NOMO-1 treated with DMSO at 0.1 percent for 48 hours (cell line): Measurements from ENCODE around the gene IMPDH2.

Source experiments
- DNase-seq: peaks from one replicate; lab custom pipeline; 2025; ENCODE audit not compliant: unreplicated experiment; lab: John Stamatoyannopoulos, UW

The IMPDH2 gene

DNA sequence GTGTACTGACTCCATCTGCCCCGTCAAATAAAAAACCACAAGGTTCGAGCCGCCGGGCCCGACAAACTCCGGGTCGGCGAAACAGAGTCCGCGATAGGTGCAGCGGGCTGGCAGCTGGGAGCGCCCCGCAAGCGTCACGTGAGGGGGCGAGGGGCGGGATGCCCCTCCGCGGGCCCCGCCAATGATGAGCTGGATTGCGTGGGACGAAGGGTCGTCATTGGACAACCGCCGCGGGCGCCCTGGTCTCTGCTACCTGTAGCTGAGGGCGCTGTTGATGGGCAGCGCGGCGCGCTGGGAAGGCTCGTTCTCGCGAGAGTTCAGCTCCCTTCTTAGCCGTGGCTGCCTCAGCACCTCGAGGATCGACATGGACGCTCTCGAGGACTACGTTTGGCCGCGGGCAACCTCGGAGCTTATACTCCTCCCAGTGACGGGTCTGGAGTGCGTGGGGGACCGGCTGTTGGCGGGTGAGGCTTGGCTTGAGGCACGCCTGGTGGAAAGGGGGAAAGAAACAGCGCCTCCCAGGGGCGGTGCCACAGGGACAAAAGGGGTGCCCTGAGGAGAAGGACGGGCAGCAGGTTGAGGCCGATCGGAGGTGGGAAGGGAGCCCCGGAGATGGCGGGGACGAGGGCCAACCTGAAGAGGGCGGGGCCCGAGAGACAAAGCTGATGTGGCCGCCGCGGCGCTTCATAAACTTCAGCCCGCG is 22.0 kb downstream of the IMPDH2 start, which contains the start of gene WDR6:
WDR6 (plus strand) TSS at position 324 of the 703 bp plus-strand sequence; CDS start at position 365, 41 bp downstream.
- peak; percentile 98 for DNase-seq

DNA sequence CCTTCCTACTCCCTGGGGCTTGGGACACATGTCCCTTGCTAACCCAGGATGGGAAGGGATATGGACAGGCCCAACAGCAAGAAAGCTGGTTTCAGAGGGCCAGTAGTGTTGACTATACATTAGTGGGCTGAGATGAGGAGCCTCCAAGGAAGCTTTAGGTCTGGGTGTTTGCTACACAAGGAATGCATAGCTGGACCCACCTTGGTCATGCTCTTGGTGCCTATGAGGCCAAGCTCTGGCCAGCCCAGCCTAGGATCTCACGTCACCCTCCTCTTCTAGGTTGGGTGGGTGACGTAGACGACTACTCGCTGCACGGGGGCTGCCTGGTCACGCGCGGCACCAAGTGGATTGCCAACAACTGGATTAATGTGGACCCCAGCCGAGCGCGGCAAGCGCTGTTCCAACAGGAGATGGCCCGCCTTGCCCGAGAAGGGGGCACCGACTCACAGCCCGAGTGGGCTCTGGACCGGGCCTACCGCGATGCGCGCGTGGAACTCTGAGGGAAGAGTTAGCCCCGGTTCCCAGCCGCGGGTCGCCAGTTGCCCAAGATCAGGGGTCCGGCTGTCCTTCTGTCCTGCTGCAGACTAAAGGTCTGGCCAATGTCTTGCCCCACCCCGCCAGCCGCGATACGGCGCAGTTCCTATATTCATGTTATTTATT is 22.7 kb downstream of the IMPDH2 start:
- no peak for DNase-seq

DNA sequence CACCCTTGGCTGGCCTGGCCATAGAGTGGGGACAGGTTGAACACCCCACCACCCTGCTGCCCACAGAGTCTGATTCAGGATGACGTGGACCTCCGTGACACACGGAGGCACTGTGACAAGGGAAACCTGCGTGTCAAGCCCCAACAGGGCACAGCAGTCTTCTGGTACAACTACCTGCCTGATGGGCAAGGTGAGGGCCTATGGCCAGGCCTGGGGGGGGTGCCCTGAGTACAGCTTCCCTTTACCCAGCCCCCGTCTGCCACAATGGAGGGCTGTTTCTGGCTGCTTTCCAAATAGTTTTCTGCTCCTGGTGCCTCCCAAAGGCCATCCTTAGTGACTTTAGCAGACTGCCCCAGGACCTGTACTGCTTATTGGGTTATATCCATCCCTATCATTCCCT is 23.2 kb downstream of the IMPDH2 start:
- no peak for DNase-seq

DNA sequence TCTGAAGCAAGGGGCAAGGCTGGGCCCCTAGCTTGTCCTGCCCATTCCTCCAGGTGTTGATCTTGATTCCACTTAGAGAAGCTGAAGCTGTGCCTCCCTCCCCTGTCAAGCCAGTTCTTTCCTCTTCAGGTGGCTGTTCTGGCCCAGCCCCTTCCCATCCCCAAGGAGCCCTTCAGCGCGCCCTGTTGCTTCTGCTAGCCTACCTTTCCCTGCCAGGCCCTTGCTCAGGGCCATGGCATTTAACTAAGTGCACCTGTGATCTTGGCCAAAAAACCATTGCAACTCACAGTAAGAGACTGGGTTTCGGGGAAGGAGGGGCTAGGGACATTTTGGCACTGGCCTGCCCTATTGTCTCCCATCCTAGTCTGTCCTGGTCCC is 23.9 kb downstream of the IMPDH2 start:
- no peak for DNase-seq

DNA sequence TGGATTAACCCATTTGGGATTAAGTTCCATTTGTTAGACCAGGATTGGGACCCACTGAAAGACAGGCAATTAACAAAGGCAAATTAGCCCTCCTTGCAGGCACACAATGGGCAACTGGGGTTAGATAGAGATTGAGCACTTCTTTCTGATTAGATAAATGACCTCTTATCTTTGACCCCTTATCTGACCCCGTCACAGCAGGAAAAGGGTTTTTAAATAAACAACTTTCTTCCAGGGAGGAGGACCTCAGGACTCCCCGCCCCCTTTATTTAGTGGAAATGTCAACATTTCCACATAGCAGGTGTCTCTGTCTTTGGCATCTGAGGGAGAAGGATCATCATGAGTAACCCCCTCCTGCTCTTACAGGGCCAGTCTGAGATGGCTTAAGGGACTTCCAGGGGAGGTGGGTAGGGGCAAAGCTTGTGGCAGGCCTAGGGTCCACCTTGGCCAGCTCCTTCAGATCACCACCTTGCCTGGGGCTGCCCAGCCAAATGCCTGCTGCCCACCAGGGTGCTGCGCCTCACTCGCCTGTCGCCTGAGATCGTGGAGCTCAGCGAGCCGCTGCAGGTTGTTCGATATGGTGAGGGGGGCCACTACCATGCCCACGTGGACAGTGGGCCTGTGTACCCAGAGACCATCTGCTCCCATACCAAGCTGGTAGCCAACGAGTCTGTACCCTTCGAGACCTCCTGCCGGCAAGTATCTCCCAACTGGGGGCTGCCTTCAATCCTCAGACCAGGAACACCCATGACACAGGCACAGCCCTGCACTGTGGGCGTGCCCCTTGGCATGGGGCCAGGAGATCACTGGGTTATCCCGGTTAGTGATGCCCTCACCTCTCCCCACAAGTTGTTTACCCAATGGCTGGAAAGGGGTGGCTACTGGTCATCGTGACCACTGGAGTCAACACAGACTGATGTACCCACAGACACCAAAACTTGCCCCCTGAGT is 24.6 kb downstream of the IMPDH2 start:
- DNase-seq = no peak

DNA sequence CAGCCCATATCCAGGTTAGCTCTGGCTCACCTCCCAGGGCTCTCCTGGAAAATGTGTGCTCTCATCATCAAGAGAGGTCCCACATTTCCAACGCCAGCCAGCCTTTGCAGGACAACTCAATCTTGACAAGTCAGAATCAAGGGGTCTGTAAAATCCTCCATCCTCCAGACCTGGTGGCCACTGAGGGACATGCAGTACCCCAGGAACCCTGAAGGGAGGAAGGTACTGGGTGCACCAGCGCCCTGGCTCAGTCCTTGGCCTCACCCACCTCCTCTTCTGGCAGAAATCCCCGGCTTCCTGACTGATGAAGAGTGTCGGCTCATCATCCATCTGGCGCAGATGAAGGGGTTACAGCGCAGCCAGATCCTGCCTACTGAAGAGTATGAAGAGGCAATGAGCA is 28.0 kb downstream of the IMPDH2 start:
- no peak for DNase-seq

DNA sequence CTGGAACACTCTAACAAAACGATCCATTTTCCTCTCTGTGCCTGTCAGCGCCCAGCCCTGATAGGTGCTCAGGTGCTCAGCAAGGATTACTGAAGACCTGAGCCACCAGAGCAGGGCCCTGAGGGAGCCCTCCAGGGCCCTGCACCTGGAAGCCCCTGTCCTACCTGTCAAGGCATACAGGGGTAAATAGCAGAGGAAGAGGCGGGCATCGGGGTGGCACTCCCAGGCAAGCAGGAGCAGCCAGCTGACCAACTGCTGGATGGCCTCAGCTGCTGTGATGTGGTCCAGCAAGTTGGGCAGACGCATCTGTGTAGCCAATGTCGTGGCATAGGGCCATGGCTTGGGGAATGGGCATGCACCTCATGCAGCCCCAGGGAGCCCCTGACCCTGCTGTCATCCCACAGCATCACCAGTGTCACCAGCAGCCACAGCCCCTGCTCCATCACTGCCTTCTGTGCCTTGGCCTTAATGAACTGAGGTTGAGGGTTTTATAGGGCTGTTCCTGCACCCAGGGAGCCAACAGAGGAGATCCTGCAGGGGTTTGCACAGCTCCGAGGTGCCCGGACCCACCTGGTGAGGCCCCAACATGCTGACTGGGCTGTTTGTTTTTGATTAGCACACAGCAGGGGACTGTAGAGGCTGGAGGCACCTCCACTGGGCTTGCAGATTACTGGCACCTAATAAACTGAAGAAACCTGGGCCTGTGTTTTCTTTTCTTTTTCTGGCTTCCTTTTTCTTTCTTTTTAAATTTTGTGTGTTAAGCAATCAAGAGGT is 29.9 kb downstream of the IMPDH2 start:
- no peak for DNase-seq

DNA sequence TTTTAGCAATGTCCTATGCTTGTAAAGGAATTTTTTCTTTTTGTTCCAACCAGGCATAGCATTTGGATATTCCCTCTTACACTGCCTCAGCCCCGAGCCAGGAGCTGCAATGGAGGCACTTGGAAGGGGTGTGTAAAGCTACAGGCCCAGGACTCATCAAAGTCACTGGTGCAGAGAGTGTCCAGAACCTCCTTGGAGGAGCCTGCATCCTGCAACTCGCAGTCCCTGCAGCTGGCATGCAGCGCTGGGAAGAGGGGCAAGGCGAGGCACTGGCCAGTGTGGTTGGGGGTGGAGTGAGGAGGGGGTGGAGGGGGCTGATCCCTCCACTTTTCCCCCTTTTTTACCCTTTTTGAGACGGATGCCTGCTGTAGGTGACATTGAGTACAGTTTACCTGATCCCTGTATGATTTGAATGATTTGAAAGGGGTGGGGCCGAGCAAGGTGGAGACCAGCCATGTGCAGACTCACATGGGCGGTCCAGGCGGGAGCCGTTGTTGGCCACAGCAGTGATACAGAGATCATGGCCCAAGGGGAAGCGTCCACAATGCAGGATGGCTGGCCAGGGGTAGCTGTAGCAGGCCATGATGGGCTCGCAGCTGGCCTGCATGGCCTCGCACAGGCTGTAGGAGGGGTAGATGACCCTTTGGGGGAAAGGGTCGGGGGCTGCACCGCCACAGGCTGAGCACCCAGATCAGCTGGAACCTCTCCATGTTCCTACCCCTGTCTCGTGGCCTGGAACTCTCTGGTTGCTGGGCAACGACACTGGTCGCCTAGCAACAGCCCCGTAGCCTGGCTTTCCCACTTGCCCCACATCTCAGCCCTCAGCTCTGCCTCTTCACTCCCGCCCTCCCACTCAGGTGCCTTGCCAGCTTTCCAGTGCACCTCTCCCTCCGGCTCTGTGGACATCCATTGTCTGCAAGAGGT is 31.2 kb downstream of the IMPDH2 start:
- no peak for DNase-seq

DNA sequence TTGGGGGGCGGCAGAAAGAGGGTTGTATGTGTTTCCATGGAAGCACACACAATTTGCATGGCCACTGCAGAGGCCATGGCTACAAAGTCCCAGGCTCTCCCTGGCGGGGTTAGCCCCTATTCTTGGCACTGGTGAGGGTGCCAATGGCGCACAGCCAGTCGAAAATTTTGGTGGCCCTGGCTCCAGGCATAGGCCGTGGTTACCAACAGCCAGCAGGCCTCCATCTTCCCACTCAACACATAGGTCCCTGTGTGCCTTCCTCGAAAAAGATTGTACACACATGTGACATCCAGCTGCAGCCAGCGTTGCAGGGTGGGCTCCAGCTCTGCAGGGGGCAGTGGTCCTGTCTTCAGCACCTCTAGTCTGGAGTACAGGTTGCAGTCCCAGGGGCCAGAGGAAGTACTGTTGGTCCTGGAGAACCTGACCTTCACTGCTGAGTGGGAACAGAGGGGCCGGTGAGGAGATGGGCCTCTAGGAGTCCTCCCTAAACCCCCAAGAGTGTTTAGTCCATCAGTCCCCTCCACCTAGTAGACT is 32.0 kb downstream of the IMPDH2 start:
- no peak for DNase-seq

DNA sequence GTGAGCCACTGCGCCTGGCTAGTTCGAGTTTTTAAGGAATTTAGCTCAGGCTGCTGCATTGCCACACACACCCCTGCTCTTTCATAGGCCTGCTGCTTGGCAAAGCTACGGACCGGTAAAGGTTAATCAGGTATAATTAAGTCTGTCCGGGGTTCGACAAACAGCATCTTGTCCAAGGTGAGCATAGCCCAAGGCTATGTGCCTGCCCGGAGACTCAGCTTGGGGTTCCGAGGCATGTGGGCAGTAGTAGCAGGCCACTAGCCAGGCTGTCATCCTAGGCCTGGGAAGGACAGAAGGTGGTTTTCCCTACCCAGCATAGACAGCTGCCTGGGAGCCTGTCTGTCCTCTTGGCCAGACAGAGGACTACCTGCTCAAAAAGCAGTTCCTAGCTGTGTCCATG is 32.6 kb downstream of the IMPDH2 start:
- DNase-seq = no peak

DNA sequence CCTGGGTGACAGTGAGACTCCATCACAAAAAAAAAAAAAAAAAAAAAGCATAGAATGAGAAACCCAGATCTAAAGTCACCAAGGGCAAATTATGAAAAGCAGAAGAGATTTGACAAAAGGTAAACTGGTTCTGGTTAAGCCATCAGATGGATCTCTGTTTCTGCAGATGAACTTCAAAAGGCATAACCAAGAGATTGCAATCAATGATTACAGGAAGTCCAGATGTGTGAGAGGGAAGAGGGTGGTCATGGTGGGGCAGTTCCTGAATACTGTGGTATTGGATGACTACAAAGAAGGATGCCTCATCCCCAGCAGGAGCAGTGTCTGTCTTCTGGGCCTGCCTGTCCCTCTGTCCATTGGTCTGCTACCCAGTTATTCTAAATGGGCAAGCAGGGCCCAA is 35.4 kb downstream of the IMPDH2 start:
- DNase-seq = peak; percentile 3

DNA sequence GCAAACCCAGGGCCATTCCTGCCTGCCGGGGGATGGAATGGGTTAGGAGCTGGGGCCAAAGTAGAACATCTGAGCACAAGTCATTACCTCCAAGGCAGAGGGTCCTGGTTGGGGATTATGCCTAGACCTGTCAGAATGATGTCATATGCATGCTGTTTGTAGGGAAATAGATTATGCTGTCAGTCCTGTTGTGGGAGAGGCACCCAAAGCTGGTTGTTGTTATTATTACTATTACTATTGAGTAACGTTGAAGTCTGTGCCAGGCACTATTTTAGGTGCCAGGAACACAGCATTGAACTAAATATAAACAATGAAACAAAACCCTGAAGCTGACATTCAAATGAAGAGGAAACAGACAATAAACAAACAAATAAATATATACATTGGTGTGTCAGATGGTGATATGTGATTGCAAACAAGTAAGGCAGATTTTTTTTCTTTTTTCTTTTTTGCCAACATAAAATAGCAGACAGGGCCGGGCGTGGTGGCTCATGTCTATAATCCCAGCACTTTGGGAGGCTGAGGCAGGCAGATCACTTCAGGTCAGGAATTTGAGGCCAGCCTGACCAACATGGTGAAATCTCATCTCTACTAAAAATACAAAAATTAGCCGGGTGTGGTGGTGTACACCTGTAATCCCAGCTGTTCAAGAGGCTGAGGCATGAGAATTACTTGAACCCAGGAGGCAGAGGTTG is 37.2 kb downstream of the IMPDH2 start:
- DNase-seq = no peak

DNA sequence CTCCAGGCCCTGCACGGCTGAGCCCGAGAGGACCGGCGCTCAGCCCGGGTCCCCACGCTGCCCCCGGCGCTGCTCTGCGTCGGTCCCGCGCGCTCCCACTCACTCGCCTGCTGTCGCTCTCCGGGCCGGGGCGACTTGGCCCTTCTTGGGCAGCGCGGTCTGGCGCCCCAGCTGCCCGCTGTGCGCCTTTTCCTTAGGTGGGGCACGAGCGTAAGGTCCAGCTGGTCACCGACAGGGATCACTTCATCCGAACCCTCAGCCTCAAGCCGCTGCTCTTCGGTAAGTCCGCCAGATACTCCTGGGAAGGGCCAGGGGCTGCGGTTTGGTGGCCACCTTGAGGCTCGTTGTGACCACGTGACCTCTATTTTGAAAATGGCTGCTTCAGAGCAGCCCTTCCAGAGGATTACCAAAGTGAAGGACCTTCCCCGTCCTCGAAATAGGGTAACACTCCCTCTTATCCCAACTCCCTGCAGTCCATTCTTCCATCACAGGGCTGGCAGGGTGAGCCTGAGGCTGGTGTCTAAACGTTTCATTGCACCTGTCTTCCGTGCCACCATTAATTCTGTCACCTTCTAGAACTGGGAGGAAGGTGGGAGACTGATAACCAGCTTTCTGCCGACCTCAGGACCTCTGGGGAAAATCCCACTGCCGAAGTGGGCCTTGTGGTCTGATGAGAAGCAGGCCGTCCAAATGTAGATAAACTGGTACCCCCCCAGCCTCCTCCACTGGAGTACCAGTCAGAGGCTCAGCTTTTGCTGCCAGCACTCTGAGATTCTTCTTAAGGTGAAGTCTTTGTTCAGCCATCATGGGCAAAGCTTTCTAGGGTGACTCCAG is 38.3 kb downstream of the IMPDH2 start:
- peak; percentile 10 for DNase-seq

DNA sequence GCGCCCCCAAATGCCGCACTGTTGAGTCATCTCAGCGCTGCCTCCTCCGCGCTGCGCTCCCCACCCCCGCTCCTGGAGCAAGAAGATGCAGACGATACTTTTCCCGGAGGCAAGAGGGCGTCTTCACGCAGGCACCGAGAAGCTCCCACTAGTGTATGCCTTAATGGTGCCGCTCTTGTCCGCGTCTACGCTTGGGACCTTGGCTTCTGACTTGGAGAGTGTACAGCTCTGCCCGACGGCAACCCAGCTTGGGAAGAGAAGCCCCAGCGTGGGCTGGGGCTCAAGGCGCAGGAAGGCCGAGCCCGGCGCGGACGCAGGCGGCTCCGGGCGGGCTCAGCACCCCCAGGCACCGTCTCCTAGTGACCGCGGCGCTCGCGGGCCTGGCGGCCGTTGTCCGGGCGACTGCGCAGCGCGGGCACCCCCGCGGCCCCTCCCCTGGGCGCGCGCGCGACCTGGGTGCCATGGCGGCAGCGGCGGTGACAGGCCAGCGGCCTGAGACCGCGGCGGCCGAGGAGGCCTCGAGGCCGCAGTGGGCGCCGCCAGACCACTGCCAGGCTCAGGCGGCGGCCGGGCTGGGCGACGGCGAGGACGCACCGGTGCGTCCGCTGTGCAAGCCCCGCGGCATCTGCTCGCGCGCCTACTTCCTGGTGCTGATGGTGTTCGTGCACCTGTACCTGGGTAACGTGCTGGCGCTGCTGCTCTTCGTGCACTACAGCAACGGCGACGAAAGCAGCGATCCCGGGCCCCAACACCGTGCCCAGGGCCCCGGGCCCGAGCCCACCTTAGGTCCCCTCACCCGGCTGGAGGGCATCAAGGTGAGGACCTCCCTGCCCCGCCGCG is 39.2 kb downstream of the IMPDH2 start, which contains the start of gene P4HTM:
P4HTM (plus strand) TSS at position 446 of the 840 bp plus-strand sequence; CDS start at position 462, 16 bp downstream.
- peak; percentile 64 for DNase-seq

DNA sequence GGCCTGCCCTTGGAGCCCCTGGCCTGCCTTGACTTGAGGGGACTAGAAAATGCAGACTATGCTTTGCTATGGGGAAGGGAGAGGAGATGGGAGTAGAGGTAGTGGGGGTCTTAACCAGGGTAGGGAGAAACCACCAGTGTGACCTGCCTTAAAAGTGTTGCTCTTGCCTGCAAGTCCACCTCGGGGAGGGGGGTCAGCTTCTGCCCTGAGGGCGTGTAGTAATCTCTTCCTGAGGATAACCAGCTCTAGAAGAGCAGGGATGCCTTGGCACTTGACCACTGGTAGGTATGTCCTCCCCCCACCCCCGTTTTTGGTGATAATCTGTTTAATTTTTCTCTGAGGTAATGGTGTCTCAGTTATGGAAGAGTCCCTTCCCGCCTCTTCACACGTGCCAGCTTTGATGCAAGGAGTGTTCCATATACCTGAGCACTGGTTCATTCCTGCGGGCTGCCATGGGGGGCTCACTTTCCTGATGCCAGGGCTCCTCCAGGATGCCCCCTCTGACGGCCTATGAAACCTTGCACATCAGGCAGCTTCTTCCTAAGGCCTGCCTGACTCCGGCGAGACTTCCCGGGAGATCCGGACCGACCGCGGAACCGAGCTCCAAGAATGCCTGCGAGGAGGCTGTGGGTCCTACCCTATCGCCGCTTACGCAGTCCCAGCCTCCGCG is 39.9 kb downstream of the IMPDH2 start:
- DNase-seq = no peak

DNA sequence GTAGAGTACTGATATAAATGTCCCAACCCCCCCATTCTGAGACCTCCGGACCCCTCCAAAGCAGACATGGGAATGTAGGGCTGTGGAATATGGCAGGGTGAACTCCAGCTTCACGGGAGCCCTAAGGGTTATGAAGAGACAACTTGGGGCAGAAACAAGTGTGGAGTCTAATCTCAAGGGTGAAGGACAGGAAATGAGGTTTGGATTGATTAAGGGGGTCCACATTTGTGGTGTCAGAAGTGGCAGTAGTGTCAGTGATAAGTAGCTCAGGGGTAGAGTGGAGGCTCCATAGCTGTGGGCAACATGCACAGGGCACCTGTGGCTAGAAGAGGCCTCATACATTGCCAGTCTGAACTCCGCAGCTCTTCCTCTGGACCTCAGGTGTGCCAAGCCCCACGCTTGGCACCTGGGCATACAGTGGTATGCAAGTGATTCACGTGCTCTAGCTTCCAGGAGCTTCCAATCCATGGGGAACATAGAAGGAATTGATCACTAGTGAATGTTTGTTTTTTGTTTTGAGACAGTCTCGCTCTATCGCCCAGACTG is 43.3 kb downstream of the IMPDH2 start:
- no peak for DNase-seq
